Measurements from ENCODE around the gene TSPAN9. TPM values are rescaled to one million over a fixed set of nuclear protein-coding genes. Genes with fewer than 3 reads are reported as not detected.

TSPAN9 gene
- total and polyA plus RNA-seq, 9 of the 15 experiments (the other 6 are each of a cell fraction or from before 2014, with no cell fraction given), result 0.23 to 2.1 (median 0.60) TPM; not detected in 2

- H2AFZ ChIP-seq (ENCODE audit: low read depth, low read length), result no peak overlapping the region
- TF ChIP-seq RBM25 (IDR thresholded peaks at IDR 0.05; ENCODE audit: low read depth, low read length, severe bottlenecking), result no peak
- TF ChIP-seq, protein P1, sequence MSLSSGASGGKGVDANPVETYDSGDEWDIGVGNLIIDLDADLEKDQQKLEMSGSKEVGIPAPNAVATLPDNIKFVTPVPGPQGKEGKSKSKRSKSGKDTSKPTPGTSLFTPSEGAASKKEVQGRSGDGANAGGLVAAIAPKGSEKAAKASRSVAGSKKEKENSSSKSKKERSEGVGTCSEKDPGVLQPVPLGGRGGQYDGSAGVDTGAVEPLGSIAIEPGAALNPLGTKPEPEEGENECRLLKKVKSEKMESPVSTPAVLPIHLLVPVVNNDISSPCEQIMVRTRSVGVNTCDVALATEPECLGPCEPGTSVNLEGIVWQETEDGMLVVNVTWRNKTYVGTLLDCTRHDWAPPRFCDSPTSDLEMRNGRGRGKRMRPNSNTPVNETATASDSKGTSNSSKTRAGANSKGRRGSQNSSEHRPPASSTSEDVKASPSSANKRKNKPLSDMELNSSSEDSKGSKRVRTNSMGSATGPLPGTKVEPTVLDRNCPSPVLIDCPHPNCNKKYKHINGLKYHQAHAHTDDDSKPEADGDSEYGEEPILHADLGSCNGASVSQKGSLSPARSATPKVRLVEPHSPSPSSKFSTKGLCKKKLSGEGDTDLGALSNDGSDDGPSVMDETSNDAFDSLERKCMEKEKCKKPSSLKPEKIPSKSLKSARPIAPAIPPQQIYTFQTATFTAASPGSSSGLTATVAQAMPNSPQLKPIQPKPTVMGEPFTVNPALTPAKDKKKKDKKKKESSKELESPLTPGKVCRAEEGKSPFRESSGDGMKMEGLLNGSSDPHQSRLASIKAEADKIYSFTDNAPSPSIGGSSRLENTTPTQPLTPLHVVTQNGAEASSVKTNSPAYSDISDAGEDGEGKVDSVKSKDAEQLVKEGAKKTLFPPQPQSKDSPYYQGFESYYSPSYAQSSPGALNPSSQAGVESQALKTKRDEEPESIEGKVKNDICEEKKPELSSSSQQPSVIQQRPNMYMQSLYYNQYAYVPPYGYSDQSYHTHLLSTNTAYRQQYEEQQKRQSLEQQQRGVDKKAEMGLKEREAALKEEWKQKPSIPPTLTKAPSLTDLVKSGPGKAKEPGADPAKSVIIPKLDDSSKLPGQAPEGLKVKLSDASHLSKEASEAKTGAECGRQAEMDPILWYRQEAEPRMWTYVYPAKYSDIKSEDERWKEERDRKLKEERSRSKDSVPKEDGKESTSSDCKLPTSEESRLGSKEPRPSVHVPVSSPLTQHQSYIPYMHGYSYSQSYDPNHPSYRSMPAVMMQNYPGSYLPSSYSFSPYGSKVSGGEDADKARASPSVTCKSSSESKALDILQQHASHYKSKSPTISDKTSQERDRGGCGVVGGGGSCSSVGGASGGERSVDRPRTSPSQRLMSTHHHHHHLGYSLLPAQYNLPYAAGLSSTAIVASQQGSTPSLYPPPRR (CRISPR knock-in tag; IDR thresholded peaks at IDR 0.05; ENCODE audit: borderline replicate concordance), result no peak
- TF ChIP-seq, protein P2, sequence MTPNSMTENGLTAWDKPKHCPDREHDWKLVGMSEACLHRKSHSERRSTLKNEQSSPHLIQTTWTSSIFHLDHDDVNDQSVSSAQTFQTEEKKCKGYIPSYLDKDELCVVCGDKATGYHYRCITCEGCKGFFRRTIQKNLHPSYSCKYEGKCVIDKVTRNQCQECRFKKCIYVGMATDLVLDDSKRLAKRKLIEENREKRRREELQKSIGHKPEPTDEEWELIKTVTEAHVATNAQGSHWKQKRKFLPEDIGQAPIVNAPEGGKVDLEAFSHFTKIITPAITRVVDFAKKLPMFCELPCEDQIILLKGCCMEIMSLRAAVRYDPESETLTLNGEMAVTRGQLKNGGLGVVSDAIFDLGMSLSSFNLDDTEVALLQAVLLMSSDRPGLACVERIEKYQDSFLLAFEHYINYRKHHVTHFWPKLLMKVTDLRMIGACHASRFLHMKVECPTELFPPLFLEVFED (CRISPR knock-in tag; conservative IDR thresholded peaks at IDR 0.05), result no peak
- TF ChIP-seq ZNF212 (CRISPR knock-in tag; IDR thresholded peaks at IDR 0.05), result no peak
- TF ChIP-seq, protein P3, sequence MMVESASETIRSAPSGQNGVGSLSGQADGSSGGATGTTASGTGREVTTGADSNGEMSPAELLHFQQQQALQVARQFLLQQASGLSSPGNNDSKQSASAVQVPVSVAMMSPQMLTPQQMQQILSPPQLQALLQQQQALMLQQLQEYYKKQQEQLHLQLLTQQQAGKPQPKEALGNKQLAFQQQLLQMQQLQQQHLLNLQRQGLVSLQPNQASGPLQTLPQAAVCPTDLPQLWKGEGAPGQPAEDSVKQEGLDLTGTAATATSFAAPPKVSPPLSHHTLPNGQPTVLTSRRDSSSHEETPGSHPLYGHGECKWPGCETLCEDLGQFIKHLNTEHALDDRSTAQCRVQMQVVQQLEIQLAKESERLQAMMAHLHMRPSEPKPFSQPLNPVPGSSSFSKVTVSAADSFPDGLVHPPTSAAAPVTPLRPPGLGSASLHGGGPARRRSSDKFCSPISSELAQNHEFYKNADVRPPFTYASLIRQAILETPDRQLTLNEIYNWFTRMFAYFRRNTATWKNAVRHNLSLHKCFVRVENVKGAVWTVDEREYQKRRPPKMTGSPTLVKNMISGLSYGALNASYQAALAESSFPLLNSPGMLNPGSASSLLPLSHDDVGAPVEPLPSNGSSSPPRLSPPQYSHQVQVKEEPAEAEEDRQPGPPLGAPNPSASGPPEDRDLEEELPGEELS (CRISPR knock-in tag; IDR thresholded peaks at IDR 0.05; ENCODE audit: borderline replicate concordance), result no peak
- no peak for TF ChIP-seq SMC3 (conservative IDR thresholded peaks at IDR 0.05; ENCODE audit: insufficient read depth, low read depth, low read length)
- TF ChIP-seq MTA1 (IDR thresholded peaks at IDR 0.05; ENCODE audit: borderline replicate concordance), result no peak
- no peak for TF ChIP-seq CHCHD3 (CRISPR knock-in tag; IDR thresholded peaks at IDR 0.05)
- TF ChIP-seq POLR2AphosphoS5 (IDR thresholded peaks at IDR 0.05; ENCODE audit: control insufficient read depth, insufficient read depth, low read depth, low read length), result no peak
- TF ChIP-seq HDAC2 (IDR thresholded peaks at IDR 0.05), result no peak
- no peak for TF ChIP-seq MYC (IDR thresholded peaks at IDR 0.05; ENCODE audit: low read depth, low read length)
- no peak for TF ChIP-seq MYC (CRISPR knock-in tag; IDR thresholded peaks at IDR 0.05; ENCODE audit: borderline replicate concordance, low read depth)
- H3K4me1 ChIP-seq (replicated peaks in 1 of 2; ENCODE audit: control insufficient read depth in 2 of 2, insufficient read depth in 2 of 2, low read length in 2 of 2), result peaks cover 0 to 8% of the 10 kb centered on the region in 2 experiments; a peak in 2 of 5 replicates
- ChIA-PET CTCF (ENCODE audit: low intra/inter-chr PET ratio) (no interaction called here), POLR2A (interaction anchor here (1.0 kb wide), 1 partner anchor 33 kb away, joined by 3 read pairs; no protein-coding TSS in a partner anchor)
- no peak overlapping the region for H3K4me3 ChIP-seq
- no peak overlapping the region for H3K27ac ChIP-seq (ENCODE audit: extremely low read depth, low read depth, low read length)
- no peaks in the 10 kb centered on the region for H3K79me2 ChIP-seq (ENCODE audit: control insufficient read depth, insufficient read depth, low read length)
- DNase-seq (ENCODE audit: extremely low read depth in 1 of 4, low spot score in 3 of 4) (no peak), ATAC-seq (no peak), FAIRE-seq (no peak)
- H3K9me3 ChIP-seq (replicated peaks; ENCODE audit: control insufficient read depth, insufficient read depth, low read depth, low read length), result no peaks in the 10 kb centered on the region
- intact Hi-C loops (cut with micrococcal nuclease) (no loop called here), in situ Hi-C loops (cut with MboI) (no loop called here)
- H3K4me2 ChIP-seq (ENCODE audit: insufficient read depth, low read length), result no peak overlapping the region
- no peak overlapping the region for H3K9ac ChIP-seq (ENCODE audit: insufficient read depth in 1 of 2, low read depth in 2 of 2, low read length in 2 of 2)
- 79% methylated on average over 7 of the region's 7 CpGs for WGBS (ENCODE audit: insufficient coverage, low coverage, missing lambda C conversion rate)
- H3K9me1 ChIP-seq (ENCODE audit: control insufficient read depth, insufficient read depth, low read length), result no peaks in the 10 kb centered on the region
- peaks cover 30% of the 10 kb centered on the region; the same call in 2 of the 3 replicates for H3K36me3 ChIP-seq (ENCODE audit: control insufficient read depth, insufficient read depth, low read length)
- no TSS peak for BruUV-seq (replicated peaks)
- H3K27me3 ChIP-seq (ENCODE audit: control insufficient read depth in 2 of 2, insufficient read depth in 2 of 2, low read length in 2 of 2), result no peaks in the 10 kb centered on the region
- H4K20me1 ChIP-seq (replicated peaks; ENCODE audit: control insufficient read depth, insufficient read depth, low read length), result no peaks in the 10 kb centered on the region
Measured at GRCh38 chr12:3028108-3028507, 49.1 kb upstream of the TSPAN9 start.

All from K562 (cell line).